Stimulated activated CD4-positive, alpha-beta T cell treated with anti-CD3 and anti-CD28 coated beads, TNF-alpha, amount 100 ng/mL, for 1 hour (primary cell): ENCODE data around the gene MYH2.
"Not testable (repeated sequence)": the region's sequence is repeated elsewhere in the genome, so short reads cannot be mapped to it uniquely, and the experiment has no call there.

Source experiments
- DNase-seq, 3 donors: peaks; one replicate each; pipeline ENCODE4 v3.0.0-alpha.2; 2020; ENCODE audit warnings: low read depth in 3 of 3, low spot score in 1 of 3

MYH2 gene

DNA sequence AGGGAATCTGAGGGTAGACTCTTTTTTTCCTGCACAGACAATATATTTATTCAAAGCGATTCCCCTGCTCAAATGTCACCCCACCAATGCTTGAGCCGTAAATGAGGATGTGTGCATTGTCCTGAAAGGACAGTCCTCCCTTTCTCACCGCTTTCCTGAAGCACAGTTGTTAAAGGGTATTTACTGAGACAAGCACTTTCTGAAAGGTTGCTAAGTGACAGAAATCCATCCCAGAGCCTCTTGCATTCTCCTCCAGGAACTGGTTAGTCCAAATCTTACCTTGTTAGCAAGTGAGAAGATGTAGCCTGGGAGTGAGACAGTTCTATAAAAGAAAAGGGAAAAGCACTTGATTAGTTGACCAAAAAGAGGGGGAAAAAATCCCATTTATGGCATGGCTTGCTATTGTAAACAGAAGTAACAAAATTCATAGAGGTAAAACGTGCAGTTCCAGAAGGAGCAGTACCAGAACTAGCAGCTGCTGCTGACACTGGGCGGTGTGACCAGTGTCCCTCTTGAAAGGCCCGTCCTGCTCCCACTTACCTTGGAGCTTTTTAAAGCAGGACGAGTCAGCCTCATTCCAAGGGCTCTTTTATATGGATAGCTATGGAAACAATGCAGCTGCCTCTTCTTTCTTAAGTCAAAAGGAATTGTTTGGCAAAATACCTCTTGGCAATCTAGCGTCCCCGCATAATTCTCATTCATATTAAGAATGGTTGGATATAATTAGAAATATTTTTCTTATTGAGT lies at the start of gene MYH2:
Gene MYH2, minus strand, starts transcription at position 563 of the 747 bp plus-strand sequence. CDS start 1,738 bp downstream, outside the sequence.
- DNase-seq = no peak

DNA sequence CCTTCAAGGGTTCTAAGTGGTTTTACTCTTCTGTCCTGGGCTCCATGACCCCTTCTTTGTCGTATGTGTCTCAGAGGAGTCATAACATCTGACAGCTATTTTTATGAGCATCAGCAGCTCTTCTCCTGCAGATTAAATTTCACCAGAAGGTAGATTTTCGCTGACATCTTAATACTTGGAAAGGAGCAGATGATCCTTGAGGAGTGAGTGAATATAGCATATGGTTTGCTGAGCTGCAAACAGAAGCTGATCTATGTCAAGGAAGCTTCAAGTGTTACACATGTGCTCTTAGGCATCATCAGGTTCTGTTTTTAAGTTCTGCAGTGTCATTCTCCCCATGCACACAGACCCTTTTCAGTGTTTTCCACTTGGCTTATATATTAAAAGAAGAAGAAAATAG lies 49.2 kb upstream of the MYH2 start:
- DNase-seq = no peak

DNA sequence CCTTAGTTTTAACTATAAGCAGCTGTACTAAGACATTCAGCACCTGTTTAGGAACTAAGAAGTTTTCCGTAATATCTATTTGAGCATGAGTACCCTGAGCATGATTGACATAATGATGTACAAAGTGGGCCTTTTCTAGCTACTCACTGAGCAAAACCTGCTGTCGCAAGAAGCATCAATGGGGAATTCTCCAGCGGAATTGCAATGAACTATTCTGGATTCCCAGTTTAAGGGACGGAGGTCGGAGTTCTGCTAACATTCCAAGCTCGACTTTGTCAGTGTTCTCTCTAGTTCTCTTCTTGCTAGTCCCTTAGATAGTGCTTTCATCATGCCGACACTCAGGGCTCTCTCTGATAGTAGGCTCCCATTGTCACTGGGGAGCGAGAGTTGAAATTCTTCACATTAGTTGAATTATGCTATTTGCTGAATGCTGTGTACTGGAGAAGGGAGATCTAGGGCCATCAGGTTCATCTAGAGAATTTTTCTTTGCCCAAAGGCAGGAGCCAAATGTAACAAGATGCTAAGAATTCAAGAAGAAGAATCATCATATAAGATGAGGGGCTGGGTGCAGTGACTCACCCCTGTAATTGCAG lies 40.2 kb upstream of the MYH2 start:
- DNase-seq = no peak

DNA sequence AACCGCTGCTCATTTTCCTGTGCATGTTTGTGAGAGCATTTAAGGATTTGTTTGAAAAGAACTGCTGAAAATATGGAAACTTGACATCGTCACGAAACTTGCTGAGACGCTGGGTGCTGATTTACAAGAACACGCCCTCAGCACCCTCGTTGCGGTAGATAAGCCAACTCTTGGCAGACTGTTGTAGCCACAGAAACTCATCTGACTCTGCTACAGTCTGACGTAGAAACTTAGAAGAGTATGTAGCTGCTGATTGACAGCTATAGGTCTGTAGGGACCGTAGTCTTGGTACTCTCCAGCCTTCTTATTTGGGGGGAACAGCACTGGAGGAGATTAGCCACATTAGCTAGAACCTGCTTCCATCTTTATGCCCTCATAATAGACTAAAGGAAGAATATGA lies 36.1 kb upstream of the MYH2 start:
- no peak for DNase-seq

DNA sequence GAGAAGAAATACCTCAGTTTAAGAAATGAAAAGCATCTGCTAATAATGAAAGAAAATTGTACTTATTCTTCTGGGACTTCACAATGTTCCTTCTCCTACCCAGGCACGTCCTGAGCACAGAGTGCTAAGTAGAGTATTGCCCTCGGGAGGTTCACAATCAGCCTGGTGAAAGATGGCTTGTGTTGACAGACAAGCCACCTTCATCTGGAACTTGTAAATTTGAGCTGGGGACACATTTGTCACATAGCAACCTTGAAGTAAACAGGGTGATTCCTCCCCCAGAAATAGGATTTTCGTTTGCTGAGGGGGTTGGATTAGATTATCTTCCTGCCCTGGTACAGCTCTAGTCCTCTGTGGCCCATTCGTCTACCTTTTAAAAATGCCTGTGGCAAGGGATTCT lies 34.4 kb upstream of the MYH2 start:
- DNase-seq = no peak

DNA sequence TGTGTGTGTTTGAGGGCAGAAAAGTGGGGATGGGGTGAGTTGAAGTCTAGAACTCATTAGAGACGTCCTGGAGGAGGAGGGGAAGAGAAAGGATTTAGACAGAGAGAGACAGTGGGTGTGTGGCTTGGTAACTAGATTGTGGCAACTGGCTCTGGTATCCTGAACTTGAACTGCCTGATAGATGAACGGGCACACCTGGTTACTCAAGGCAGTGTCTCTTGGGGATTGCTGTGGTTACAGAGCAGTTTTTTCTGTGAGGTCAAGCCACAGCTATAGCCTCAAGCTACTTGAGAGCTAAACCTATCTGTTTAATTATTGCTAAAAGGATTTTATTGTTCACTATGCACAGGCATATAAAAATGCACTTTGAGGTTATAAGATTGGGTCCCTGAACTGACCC lies 29.8 kb upstream of the MYH2 start:
- DNase-seq = no peak

DNA sequence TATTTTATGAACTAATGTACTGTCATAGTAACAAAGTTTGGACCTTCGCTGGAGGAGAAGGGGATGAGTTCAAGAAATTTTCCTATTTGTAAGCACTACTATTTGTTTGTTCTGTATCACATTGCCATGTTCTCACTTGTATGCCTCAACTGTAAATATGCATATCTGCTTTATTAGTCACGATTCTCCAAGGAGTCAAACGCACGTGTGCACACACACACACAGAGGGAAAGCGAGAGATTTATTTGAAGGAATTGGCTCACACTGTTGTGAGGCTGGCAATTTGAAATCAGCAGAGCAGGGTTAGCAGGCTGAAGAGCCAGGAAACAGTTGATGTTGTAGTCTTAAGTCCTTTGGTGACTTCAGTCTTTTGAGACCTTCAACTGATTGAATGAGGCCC lies 24.9 kb upstream of the MYH2 start:
- no peak for DNase-seq

DNA sequence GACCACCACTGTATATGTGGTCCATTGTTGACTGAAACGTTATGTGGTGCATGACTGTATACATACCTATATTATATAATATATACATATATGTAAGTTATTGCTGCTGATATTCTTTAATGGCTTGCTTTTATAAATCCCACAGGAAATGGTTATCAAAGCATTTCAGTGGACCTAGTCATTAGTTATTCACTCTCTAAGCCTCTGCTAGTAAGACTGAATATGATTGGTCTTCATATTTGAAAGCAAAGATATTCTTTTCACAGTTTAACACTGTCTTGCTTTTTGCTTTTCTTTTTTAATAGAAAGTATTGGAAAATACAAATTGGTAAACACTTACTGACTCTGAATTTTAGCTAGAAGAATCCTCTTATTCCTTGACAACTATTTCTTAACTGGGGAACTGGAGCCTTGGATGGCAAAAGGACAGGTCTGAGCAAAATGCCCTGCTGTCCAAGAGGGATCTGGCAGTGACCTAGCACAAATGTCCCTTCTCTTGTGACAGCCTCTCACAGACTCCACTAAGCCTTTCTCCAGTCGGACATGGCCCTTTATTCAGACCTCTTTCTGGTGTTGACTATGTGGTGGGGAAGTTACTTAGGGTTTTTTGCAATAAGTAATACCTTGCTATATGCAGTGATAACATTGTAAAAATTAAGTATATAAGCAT lies 14.7 kb upstream of the MYH2 start:
- no peak for DNase-seq

DNA sequence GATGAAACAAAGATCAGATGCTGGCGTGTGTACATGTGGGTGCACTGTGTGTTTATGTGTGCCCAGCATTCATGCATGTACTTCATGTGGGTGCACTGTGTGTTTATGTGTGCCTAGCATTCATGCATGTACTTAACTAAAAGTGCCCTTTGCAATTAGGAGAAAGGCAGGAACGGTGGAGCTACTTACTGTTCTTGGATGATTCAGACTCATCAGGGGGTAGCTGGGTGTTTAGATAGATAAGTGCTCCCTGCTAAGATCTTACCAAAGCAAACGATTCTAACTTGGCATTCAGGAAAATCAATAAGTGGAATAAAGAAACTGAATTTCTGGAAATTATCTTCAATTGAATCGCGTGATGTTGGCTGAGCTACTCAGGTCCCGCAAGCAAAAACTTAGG lies 8.6 kb upstream of the MYH2 start:
- no peak for DNase-seq

DNA sequence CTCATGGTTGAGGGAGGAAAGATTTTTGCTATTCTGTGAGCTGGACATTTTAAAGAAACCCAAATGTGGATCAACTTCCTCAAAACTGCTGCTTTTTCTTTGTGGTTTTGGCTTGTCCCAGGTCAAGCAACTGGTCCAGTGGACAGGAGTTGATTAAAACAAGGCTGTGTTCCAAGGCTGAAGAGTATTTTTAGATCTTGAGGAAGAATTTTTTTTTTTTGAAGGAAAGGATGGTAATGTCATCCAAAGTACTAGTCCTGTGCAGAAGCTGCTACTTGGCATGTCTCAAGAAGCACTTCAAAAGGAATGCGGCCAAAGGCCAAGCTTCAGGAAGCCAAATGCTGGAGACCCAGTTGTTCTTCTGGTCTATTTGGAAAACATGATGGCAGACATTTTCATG lies 8.0 kb upstream of the MYH2 start:
- DNase-seq = no peak

DNA sequence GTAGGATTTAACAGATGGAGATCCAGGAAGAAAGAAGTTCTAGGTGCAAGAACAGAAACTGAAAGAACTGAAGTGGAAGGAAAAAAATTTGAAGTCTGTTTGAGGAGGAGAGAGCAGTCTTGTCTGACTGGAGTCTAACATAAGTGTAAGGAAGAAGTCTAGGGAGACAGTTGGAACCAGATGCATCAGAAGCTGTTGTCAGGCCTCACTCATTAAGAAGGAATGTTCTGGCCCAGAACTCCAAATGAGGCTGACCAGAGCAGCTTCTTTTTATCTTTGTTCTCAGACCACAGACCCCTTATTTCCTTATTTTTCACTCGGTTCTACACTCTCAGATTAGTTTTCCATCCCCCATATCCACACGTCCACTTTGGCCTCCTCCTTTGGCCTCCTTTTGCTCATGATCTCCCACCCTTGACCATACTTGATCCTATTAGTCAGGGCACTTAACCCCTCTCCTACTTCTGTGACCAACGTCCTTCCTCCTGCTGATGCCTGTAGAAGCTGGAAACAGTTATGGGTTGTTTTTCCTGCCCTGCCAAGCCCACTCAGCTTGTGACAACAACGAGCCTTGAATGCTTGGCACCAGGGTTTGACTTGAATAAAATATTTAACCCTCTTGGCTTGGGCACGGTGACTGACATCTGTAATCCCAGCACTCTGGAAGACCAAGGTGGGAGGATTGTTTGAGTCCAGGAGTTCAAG lies 7.0 kb upstream of the MYH2 start:
- no peak for DNase-seq

DNA sequence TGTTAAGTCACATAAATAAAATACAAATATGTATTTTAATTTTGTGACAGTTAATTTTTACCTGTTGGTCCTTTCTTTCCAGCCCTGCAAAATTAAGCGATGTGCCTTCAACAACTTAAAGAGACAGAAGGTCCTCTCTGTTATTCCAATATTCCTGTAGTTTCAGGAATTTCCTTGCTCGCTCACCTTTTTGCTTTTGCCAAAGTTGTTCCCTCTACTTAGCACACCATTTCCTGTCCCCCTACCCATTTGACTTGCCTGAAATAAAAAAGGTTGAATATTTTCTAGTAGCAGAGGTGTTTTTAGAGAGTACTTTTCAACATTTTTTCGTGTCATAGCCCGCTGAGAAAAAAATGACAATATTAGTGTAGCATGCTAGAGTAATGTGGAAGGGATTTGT lies 556 bp upstream of the MYH2 start:
- no peak for DNase-seq

DNA sequence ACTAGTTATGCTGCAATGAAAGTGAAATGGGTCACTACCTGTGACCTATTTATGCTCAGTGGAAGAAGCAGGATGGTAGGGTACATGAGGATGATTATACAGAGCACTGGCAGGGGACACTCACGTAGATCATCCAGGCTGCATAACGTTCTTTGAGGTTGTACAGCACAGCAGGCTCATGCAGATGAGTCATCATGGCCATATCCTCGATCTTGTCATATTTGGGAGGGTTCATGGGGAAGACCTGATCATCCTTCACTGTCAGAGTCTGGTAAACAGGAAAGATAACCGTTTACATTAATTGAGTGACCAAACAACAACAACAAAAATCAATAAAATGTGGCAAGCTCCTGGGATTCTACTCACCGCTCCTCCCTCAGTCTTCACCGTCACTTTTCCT lies 2.1 kb downstream of the MYH2 start:
- DNase-seq = no peak

DNA sequence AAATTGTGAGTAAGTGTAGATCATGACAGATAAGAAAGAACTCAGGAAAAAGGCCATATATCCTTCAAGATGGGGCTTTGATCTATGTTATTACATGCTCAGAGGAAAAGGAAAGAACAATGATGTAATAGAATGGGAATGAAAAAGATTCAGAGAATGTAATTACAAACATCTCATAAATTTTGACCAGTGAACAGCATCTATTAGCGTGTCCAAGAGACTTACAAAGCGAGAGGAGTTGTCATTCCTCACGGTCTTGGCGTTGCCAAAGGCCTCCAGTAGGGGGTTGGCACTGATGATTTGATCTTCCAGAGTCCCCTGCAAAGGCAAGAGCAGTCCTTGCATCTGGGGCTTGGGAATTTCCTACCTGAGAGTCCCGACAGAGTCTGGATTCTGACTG lies 6.0 kb downstream of the MYH2 start:
- not testable (repeated sequence) for DNase-seq

DNA sequence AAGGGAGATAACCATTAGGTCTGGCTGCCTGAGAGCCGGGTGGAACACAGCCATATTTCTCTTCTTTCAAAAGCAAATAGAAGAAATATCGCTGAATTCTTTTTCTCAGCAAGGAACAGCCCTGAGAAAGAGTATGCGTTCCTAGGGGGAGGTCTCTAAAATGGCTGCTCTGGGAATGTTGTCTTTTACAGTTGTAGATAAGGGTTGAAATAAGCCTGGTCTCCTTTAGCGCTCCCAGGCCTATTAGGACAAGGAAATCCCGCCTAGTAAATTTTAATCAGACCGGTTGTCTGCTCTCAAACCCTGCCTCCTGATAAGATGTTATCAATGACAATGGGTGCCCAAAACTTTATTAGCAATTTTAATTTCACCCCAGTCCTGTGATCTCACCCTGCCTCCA lies 8.3 kb downstream of the MYH2 start:
- not testable (repeated sequence) for DNase-seq

DNA sequence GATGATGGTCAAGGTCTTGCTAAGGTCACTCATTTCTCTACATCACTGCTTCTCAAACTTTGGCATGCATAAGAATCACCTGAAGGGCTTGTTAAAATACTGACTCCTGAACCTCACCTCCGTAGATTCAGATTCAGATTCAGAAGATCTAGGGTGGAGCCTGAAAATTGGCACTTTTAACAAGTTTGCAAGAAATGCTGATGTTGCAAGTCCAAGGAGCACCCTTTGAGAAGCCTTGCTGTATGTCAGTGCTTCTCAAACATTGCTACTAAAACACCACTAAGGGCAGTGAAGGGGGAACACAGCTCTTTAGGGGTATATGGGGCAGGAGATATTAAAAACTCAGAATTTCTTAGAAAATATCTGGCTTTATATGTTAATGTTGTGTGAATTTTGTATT lies 17.4 kb downstream of the MYH2 start:
- DNase-seq = no peak

DNA sequence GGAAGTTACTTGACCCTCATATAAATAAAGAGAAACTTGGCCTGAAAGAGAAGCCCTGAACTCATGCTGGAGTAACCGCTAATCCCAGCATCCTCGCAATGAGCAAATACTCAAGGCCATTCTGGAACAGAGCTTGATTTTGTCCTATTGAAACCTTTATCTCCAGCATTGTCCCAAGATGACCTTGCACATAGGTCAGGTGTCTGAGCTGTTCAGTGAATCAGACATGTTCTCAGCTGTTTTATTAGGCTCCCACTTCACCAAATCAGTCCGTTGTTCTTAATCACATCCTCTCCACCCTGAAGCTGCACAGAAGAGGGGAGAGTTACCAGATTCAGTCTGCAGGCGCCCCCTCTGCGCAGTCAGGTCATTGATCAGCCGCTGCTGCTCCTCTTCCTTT lies 22.0 kb downstream of the MYH2 start:
- no peak for DNase-seq

DNA sequence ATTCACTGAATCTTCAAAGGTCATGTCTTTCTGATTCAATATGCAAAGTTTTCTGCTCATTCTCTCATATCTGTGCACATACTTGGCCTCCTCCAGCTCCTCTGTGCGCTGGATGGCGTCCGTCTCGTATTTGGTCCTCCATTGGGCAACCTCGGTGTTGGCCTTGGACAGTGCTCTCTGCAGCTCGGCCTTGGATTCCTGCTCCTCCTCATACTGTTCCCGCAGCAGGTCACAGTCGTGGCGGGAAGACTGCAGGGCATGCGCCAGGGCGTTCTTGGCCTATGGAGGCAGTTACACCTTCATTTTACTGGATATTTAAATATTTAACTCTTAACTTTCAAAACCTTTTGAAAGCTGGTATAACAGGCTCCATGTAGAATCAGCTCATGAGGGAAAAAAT lies 22.9 kb downstream of the MYH2 start:
- DNase-seq = no peak

DNA sequence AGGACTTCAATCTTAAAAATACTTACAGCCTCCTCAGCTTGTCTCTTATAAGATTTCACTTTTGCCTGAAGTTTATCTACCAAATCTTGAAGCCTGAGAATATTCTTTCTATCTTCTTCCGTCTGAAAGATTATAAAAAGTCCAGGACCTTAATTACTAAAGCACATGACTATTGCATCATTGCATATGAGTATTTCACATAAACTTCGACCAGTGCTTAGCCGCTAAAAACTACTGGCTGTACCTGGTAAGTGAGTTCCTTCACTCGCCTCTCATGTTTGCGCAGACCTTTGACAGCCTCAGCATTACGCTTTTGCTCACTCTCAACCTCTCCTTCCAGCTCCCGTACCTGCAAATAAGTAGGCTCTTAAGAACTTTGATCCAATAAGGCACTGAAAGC lies 26.4 kb downstream of the MYH2 start:
- no peak for DNase-seq

DNA sequence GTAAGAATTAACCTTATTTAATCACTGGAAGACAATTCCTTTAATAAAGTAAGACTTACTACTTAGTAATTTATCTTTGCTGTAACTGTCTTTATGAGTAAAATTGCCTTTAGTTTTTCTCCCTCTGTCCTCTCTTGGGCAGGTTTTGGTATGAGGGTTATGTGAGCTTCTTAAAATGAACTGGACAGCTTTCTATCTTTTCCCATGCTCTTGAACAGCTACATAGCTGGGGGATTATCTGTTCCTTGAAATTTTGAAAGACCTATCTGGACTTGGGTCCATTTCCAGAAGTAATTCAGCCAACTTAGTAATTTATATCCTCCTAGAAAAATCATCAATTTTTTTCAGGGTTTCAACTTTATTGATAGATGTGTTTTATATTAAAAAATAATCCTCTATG lies 27.5 kb downstream of the MYH2 start:
- no peak for DNase-seq

DNA sequence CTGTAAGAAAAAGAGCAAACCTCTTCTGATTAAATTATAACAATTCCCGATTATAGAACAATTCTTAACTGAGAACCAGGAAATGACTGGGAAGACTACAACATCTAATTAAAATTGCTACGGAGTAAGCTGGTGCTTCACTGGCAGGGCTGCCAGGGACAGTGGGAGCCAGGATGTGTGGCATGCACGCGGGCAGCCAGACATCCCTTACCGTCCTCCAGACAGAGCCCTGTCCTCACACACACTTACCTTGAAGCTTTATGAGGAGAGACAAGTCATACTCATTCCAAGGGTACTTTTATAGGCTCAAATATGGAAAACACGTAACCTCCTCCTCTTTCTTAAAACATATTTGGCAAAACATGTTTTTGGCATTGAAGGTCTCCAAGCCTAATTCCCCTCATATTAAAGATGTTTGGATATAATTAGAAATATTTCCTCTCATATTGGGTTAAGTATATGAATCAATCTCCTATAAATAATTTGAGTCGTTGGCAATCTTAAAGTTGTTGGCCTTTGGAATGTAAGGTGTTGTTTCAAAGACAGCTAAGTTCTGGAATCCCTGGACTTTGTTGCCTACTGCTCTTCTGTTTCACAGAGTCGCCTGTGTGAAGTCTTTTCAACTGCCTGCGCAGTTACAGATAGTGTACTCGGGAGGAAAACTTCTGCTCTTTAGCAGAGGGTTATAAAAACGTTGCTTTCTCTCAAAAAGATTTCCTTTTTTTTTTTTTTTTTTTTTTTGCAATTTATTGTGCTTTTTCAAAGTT lies 31.0 kb downstream of the MYH2 start, which contains the start of gene MYH1:
Gene MYH1, minus strand, starts transcription at position 272 of the 767 bp plus-strand sequence. CDS start 1,900 bp downstream, outside the sequence.
- no peak for DNase-seq
